COLO829 (cell line): ENCODE results near the gene SRPK2.
"Not testable (repeated sequence)": the region's sequence is repeated elsewhere in the genome, so short reads cannot be mapped to it uniquely, and the experiment has no call there.

ENCODE experiments used
- DNase-seq: peaks from one replicate; pipeline ENCODE4 v3.0.0; 2012; ENCODE audit warnings: low spot score

Gene SRPK2

DNA sequence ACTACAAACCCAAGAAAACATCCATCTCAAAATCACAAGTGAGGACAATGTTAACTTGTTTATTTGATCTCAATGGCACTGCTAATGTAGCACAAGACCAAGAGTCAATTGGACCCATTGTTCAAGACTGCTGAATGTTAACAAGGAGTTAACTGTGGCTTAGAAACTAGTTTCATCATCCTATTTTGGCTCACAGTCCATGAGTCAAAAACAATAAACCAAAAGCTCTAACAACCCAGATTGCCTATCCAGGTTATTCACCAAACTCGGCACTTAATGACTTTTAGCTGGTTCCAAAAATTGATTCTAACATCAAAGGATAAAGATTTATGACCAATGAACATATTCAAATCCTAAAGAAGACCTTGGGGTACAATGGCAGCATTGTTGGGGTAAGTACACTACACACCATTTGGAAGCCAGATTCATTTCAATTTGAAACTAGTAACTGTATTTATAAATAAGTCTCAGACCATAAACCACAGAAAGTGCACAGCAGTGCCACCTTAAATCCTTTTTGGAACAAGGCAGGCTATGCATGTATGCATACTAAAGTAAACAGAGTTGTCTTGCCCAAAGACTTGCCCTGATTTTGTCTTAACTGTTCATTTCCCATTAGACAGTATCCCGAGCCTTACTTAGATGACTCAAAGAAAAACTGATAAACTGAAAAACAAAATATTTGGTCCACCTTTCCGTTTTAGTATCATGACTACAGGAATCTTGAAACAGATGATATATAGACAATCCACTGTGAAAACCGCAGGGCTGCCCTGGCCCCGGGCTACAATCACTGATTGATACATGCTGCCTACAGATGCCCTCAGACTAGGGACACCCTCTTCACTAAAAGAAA is 84.5 kb downstream of the SRPK2 start:
- peak; percentile 87 for DNase-seq

DNA sequence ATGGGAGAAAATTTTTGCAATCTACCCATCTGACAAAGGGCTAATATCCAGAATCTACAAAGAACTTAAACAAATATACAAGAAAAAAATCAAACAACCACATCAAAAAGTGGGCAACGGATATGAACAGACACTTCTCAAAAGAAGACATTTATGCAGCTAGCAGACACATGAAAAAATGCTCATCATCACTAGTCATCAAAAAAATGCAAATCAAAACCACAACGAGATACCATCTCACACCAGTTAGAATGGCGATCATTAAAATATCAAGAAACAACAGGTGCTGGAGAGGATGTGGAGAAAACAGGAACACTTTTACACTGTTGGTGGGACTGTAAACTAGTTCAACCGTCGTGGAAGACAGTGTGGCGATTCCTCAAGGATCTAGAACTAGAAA is 88.1 kb downstream of the SRPK2 start:
- DNase-seq, result not testable (repeated sequence)

DNA sequence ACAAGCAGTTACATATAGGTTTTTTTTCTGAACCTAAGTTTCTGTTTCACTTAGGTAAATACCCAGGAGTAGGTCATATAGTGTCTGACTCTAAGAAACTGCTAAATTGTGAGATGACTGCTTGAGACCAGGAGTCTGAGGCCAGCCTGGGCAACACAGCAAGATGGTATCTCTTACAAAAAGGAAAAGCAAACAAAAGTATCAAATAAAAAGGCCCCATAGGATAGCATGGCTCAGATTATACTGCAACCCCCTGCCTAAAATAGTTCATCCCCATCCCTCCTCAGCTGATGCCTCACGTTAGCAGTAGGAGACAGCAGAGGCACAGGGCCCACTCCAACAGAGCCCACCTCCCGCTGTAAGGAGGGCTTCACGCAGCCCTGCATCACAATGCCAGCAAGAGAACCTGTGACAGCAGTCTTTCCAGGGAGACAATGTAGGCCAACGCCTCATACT is 90.3 kb downstream of the SRPK2 start:
- DNase-seq, result no peak

DNA sequence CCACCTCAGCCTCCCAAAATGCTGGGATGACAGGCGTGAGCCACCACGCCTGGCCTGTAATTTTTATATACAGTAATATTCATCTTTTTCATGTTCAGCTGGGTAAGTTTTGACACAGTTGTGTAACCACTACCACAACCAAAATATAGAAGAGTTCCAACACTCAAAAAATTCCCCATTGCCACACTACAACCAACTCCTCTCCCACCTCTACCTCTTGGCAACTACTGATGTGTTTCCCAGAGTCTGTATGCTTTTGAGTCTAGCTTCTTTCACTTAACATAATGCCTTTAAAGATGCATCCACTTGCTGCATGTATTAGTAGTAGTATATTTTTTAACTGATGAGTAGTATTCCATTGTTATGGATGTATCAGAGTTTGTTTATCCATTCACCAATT is 90.7 kb downstream of the SRPK2 start:
- DNase-seq, result no peak

DNA sequence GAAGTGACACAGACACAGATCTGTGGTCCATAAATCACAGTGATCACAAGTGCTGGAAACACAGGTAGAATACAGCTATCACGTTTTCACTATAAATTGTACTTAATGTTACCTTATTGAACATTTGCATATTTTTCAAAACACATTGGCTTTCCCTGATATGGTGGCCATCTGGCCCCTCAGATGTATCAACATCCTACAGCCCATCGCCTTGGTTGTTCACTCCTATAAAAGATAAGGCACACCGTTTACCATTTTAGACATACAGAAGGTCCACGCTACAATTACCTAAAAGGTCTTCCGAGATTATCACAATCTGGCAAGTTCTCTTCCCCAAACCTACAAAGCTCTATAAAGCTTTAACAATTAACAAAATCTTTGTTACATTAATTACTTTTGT is 91.4 kb downstream of the SRPK2 start:
- no peak for DNase-seq

DNA sequence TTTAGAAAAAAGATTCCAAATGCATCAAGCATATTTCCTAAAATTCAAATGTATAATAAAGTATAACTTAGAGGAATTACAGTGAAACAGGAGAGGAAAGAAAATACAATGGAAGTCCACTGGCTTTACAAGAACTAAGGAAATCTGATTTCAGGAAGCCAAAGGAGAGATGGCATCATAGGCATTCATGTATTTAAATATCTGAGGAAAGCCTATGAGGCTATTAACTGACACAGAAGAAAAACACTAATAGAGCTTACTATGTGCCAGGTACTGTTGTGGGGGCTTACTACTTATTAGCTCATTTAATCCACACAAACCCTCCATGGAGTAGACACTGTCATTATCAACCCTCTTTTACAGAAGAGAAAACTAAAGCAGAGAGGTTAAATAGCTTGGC is 92.2 kb downstream of the SRPK2 start:
- no peak for DNase-seq

GRCh38 chr7:105295596-105296352 is 92.9 kb downstream of the SRPK2 start:
- no peak for DNase-seq

DNA sequence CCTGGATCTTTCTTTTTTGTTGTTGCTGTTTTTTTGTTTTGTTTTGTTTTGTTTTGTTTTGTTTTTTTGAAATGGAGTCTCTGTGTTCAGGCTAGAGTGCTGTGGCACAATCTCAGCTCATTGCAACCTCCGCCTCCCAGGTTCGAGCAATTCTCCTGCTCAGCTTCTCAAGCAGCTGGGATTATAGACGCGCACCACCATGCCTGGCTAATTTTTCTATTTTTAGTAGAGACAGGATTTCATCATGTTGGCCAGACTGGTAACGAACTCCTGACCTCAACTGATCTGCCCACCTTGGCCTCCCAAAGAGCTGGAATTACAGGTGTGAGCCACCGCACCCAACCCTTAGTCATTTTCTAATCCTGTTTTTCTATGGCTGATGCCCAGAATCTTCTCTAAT is 94.2 kb downstream of the SRPK2 start:
- DNase-seq, result not testable (repeated sequence)

GRCh38 chr7:105289704-105290103 is 99.0 kb downstream of the SRPK2 start:
- no peak for DNase-seq

DNA sequence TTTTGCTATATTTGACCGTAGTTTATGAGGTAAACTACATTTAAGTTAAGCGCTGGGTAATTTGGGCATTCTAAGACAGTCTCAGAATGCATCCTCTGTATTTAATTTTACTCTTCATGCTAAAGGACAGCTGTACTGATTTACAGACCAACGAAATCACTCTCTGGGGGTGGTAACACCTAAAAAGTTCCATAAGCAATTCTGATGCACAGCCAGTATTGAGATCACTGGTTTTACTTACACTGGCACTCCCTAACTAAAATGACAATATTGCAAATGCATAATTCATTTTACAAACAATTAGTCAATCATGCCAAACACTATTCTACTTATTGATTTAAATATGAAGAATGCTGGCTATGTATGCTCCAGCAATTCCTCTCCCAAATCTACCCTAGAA is 102.3 kb downstream of the SRPK2 start:
- DNase-seq, result no peak

GRCh38 chr7:105285118-105285874 is 103.4 kb downstream of the SRPK2 start:
- no peak for DNase-seq

DNA sequence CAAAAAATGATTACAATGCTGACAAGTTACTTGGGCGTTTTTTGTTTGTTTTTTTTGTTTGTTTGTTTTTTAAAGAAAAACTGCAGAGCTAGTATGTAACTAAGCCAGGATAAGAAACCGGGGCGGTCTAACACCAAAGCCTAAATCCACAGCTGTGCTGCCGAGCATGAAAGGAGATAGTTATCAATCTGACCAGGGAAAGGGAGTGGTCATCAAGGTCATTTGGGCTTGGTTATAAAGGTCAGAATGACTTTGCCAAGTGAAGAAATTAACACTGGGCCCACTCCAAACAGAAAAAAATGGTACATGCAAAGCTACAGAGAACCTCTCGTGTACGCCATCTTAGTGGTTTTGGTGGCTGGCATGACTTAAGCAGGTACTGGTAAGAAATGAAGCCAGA is 104.7 kb downstream of the SRPK2 start:
- DNase-seq, result no peak

DNA sequence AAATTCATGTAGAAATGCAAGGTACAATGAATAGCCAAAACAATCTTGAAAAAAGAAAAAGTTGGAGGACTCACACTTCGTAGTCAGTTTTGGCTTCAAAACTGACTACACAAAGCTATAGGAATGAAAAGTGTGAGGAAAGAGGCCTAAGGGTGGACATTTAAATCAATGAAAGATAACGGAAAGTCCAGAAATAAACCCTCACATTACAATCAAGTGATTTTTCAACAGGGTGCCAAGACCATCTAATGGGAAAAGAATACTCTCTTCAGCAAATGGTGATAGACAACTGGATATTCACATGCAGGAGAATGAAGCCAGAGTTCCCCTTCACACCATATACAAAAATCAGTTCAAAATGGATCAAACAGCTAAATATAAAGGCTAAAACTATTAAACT is 106.8 kb downstream of the SRPK2 start:
- DNase-seq, result no peak

GRCh38 chr7:105279688-105280007 is 109.1 kb downstream of the SRPK2 start:
- DNase-seq, result peak; percentile 65

- DNase-seq, result no peak
These were observed 109.6 kb downstream of the SRPK2 start for GRCh38 chr7:105278973-105279687.

- DNase-seq, result no peak
These were observed 110.2 kb downstream of the SRPK2 start for GRCh38 chr7:105278565-105278964.

DNA sequence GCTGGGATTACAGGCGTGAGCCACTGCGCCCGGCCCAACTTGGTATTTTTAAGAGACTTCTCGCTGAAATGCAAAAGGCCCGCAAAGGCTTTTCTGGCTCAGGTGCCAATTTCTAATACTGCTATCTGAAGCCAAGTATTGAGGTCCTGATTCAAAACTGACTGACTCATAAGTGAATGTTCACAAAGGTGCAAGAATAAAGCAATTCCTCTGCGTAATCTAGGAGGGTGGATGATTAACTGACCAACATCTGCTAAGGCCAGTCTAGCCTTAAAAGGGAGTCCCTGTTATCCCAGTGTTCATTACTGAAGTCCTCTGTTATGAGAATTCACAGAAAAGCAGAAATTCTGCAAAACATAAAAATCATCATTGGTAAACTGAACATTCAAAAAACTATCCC is 111.4 kb downstream of the SRPK2 start:
- DNase-seq, result no peak

DNA sequence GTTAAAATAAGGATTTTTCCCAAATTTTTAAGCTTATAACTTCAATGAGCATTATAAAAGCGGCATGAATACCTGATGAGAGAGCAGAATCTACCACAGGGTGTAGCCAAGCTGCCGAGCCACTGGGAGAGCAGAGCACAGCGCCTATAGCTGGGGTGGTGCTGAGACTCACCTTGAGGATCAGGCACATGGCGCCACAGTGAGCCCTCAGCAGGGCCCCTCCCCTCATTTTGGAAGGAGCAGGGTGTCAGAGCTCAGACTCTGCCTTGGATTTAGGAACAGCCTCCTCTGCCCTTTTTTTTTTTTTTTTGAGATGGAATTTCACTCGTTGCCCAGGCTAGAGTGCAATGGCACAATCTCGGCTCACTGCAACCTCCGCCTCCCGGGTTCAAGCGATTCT is 118.6 kb downstream of the SRPK2 start:
- no peak for DNase-seq

- DNase-seq, result no peak
These were observed 119.3 kb downstream of the SRPK2 start for GRCh38 chr7:105269397-105269796.

DNA sequence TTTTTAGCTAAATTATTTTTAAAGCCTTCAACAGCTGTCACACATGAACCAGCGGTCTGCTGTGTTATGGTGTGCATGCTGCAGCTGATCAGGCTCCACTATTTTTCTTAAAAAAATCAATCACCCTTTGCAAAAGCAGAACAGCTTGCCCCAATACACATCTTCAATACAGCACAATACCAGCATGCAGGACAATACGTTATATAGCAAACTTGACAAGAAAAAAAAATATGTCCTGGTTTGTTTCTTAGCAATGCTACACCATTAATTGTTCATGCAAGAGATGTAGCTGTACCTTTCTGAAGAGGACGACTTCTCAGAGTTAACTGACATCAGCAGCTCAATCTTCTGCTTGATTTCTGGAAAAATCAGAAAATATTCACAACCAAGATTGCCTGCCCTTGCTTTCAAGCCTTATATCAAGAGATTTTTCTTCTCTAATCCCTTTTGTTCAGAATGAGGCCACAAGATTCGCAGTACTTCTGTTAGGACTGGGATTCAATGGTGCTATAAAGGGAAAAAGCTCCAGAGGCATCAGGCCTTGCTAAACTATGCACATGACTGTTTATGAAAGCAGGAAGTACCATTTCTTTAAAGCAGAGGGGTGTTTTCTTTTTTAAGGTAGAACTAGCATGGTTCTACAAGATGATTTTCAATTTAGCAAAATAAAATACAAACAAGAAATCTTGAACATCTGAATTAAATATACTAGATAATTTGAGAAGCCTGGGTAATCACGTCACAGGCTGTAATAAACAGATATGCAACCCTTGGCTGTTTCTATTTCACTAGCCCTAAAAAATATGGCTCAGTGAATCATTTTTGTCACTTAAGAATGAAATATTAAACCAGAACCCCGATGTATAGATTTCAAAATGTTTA is 120.0 kb downstream of the SRPK2 start:
- peak; percentile 81 for DNase-seq

GRCh38 chr7:105268056-105268455 is 120.7 kb downstream of the SRPK2 start:
- no peak for DNase-seq
